GM12878 (cell line): ENCODE results near the gene FOXP4.

ENCODE experiments used
- CTCF ChIP-seq, 3 experiments: IDR thresholded peaks in 2 of 3; conservative IDR thresholded peaks in 1 of 3; 2 replicates each; pipeline ENCODE4 v1.5.1; 2011; ENCODE audit warnings: low read depth in 3 of 3, low read length in 3 of 3, mild to moderate bottlenecking in 3 of 3, control low read depth in 2 of 3, moderate library complexity in 2 of 3, inconsistent platforms in 1 of 3, mixed read lengths in 1 of 3; ENCODE audit not compliant: control insufficient read depth in 2 of 3, insufficient read depth in 1 of 3; ENCODE audit errors: extremely low read depth in 1 of 3
- HDAC6 ChIP-seq: fragments of 200-600 bp; sonication (generic); IDR thresholded peaks from one replicate; pipeline ENCODE4 v1.8.0; 2017; ENCODE audit warnings: antibody characterized with exemption; ENCODE audit not compliant: unreplicated experiment
- IRF5 ChIP-seq: fragments of 450-650 bp; IDR thresholded peaks from 2 replicates; pipeline ENCODE4 v1.6.1; 2017; ENCODE audit warnings: borderline replicate concordance
- MYC ChIP-seq: IDR thresholded peaks from 2 replicates; pipeline ENCODE4 v1.6.1; 2011; ENCODE audit warnings: mild to moderate bottlenecking, low read length, moderate library complexity, inconsistent platforms; ENCODE audit not compliant: insufficient read depth, insufficient replicate concordance, insufficient read length, severe bottlenecking
- PAX8 ChIP-seq: fragments of 450-650 bp; IDR thresholded peaks from 2 replicates; pipeline ENCODE4 v1.6.1; 2017; ENCODE audit warnings: mild to moderate bottlenecking, moderate library complexity
- POLR2A ChIP-seq: IDR thresholded peaks from 2 replicates; pipeline ENCODE4 v1.6.1; 2011; ENCODE audit warnings: low read depth, mild to moderate bottlenecking, low read length
- POLR2AphosphoS5 ChIP-seq: IDR thresholded peaks from 2 replicates; pipeline ENCODE4 v1.6.1; 2011; ENCODE audit warnings: mild to moderate bottlenecking, low read length, inconsistent platforms
- PRDM15 ChIP-seq: fragments of 450-650 bp; formaldehyde crosslinking; IDR thresholded peaks from 2 replicates; pipeline ENCODE4 v1.4.0; 2020; ENCODE audit warnings: mild to moderate bottlenecking, moderate library complexity
- RB1 ChIP-seq: fragments of 450-650 bp; formaldehyde crosslinking; IDR thresholded peaks from 2 replicates; pipeline ENCODE4 v1.6.1; 2017; ENCODE audit warnings: mild to moderate bottlenecking, borderline replicate concordance
- RFX5 ChIP-seq: IDR thresholded peaks from 2 replicates; pipeline ENCODE4 v1.6.1; 2011; ENCODE audit warnings: low read depth, low read length, improper control_type of control experiment
- TAF1 ChIP-seq: IDR thresholded peaks from 2 replicates; pipeline ENCODE4 v1.6.1; 2011; ENCODE audit warnings: mild to moderate bottlenecking, low read depth, low read length, borderline replicate concordance

GRCh38 chr6:41630946-41631345 is 84.8 kb downstream of the FOXP4 start:
- TF ChIP-seq CTCF (IDR thresholded peaks at IDR 0.05 in 2 of 3, conservative IDR thresholded peaks at IDR 0.05 in 1 of 3; ENCODE audit: control insufficient read depth in 2 of 3, extremely low read depth in 1 of 3, insufficient read depth in 1 of 3, low read depth in 3 of 3, low read length in 3 of 3): no peak
- TF ChIP-seq PRDM15 (CRISPR knock-in tag): no peak
- TF ChIP-seq IRF5: no peak
- no peak for TF ChIP-seq POLR2A
- TF ChIP-seq MYC: no peak
- no peak for TF ChIP-seq RB1
- no peak for TF ChIP-seq RFX5
- no peak for TF ChIP-seq PAX8
- TF ChIP-seq POLR2AphosphoS5: no peak
- TF ChIP-seq HDAC6: no peak
- no peak for TF ChIP-seq TAF1
